ENCODE measurements around the gene TNFAIP8. TPM values are rescaled to one million over a fixed set of nuclear protein-coding genes. Genes with fewer than 3 reads are reported as not detected.

The TNFAIP8 gene
- total RNA-seq, 1 experiment from 2014 or later = 7.3 TPM

GRCh38 chr5:119341452-119342349 lies 14.1 kb upstream of the TNFAIP8 start:
- Histone ChIP-seq H3K9ac (ENCODE audit: extremely low read depth, insufficient read length, low read length) (no peak overlapping the region), H3K79me2 (ENCODE audit: insufficient read depth, low read length) (no peaks in the 10 kb centered on the region), H2BK12ac (ENCODE audit: insufficient read length, low read depth, low read length) (no peak overlapping the region), H4K20me1 (ENCODE audit: control insufficient read depth, insufficient read depth, insufficient read length) (no peaks in the 10 kb centered on the region), H2BK20ac (ENCODE audit: low read depth, low read length, poor library complexity, severe bottlenecking) (no peak overlapping the region), H3K23ac (ENCODE audit: insufficient read length, low read depth, low read length) (no peak overlapping the region), H2BK120ac (ENCODE audit: low read depth, low read length, poor library complexity, severe bottlenecking) (no peak overlapping the region), H4K5ac (ENCODE audit: insufficient read length, low read depth, low read length) (no peak overlapping the region), H2AFZ (ENCODE audit: low read length) (no peak overlapping the region), H3K79me1 (ENCODE audit: insufficient read depth, low read depth, low read length, poor library complexity, severe bottlenecking) (peaks cover 2% of the 10 kb centered on the region), H3T11ph (ENCODE audit: low read length) (no peak overlapping the region), H4K8ac (replicated peaks; ENCODE audit: insufficient read length, low read depth, low read length) (no peak overlapping the region), H3K14ac (ENCODE audit: insufficient read depth, low read length) (no peak overlapping the region), H4K91ac (ENCODE audit: insufficient read length, low read depth, low read length) (no peak overlapping the region), H3K4me1 (ENCODE audit: insufficient read depth, low read length) (0 out of 2 replicates have a peak, but pooled peaks cover 3% of the 10 kb centered on the region), H2BK15ac (ENCODE audit: low read depth, low read length) (no peak overlapping the region), H3K56ac (ENCODE audit: insufficient read length, low read depth, low read length) (no peak overlapping the region), H3K23me2 (ENCODE audit: insufficient read length, low read depth, low read length, poor library complexity, severe bottlenecking) (no peaks in the 10 kb centered on the region), H3K4ac (ENCODE audit: low read depth, low read length) (no peak overlapping the region), H3K27me3 (ENCODE audit: insufficient read depth, low read length) (no peaks in the 10 kb centered on the region), H3K4me2 (ENCODE audit: insufficient read depth, insufficient read length, low read length) (no peak overlapping the region), H2AK5ac (ENCODE audit: insufficient read length, low read length) (no peak overlapping the region), H3K27ac (ENCODE audit: insufficient read length, low read depth, low read length) (no peak overlapping the region), H2BK5ac (ENCODE audit: insufficient read length, low read length) (no peak overlapping the region), H3K18ac (ENCODE audit: insufficient read length, low read depth, low read length) (no peak overlapping the region), H3K9me3 (ENCODE audit: control insufficient read depth, low read depth, low read length) (no peaks in the 10 kb centered on the region)
- no peak for DNase-seq
- Mint-ChIP-seq H3K9me3 (no peaks in the 10 kb centered on the region), H3K36me3 (ENCODE audit: insufficient read depth in 1 of 3, low read depth in 3 of 3) (0 out of 7 replicates have a peak, but pooled peaks cover 0 to 2% (median 0%) of the 10 kb centered on the region in 3 experiments), H3K4me3 (no peak overlapping the region), H3K4me1 (peaks cover 30 to 31% of the 10 kb centered on the region in 2 experiments), H3K27me3 (ENCODE audit: low read depth) (no peaks in the 10 kb centered on the region), H3K27ac (no peak overlapping the region; a peak in 2 of 7 replicates)
- no peak for TF ChIP-seq CTCF (conservative IDR thresholded peaks at IDR 0.05)
- no CpG with 5 or more reads among the region's 6 CpGs for WGBS (ENCODE audit: extremely low coverage, insufficient read length, low lambda C conversion rate)

Measured in H9 (cell line).